NB4 (cell line): ENCODE measurements around the gene BCL7A.

Source experiments
- CTCF ChIP-seq: IDR thresholded peaks from one replicate; pipeline ENCODE4 v1.5.1; 2012; ENCODE audit warnings: low read depth, low read length
- MAX ChIP-seq: IDR thresholded peaks from 2 replicates; pipeline ENCODE4 v1.6.1; 2011; ENCODE audit warnings: low read depth, low read length
- MYC ChIP-seq: IDR thresholded peaks from 2 replicates; pipeline ENCODE4 v1.6.1; 2011; ENCODE audit warnings: low read depth, low read length
- POLR2A ChIP-seq: IDR thresholded peaks from 2 replicates; pipeline ENCODE4 v1.6.1; 2011; ENCODE audit warnings: mild to moderate bottlenecking; ENCODE audit not compliant: insufficient read length; ENCODE audit errors: extremely low read depth

GRCh38 chr12:121996945-121997612 lies 24.6 kb upstream of the BCL7A start:
- TF ChIP-seq CTCF (no peak), POLR2A (no peak), MAX (no peak), MYC (no peak)
